AG08395 (cell line): ENCODE results near the gene NLRP6.

ENCODE experiments used
- DNase-seq: peaks from one replicate; pipeline ENCODE4 v3.0.0; 2012; ENCODE audit warnings: mixed read lengths, low spot score

Gene NLRP6

GRCh38 chr11:256952-257737, 21.1 kb upstream of the NLRP6 start:
- no peak for DNase-seq

- no peak for DNase-seq
These were observed 20.3 kb upstream of the NLRP6 start for GRCh38 chr11:257766-258493.

GRCh38 chr11:259413-259812, 18.8 kb upstream of the NLRP6 start:
- DNase-seq, result no peak

- DNase-seq, result no peak
These were observed 16.6 kb upstream of the NLRP6 start for GRCh38 chr11:261624-262023.

GRCh38 chr11:266676-267439, 11.3 kb upstream of the NLRP6 start:
- DNase-seq, result no peak

- peak; percentile 32 for DNase-seq
These were observed 10.7 kb upstream of the NLRP6 start for GRCh38 chr11:267491-267994.

GRCh38 chr11:268716-269145, 9.5 kb upstream of the NLRP6 start:
- peak; percentile 70 for DNase-seq

- no peak for DNase-seq
These were observed 8.9 kb upstream of the NLRP6 start for GRCh38 chr11:269146-269890.

- no peak for DNase-seq
These were observed 7.5 kb upstream of the NLRP6 start for GRCh38 chr11:270451-271318.

GRCh38 chr11:271319-271715, 6.9 kb upstream of the NLRP6 start:
- no peak for DNase-seq

GRCh38 chr11:272195-272930, 5.8 kb upstream of the NLRP6 start:
- no peak for DNase-seq

GRCh38 chr11:272931-273198, 5.3 kb upstream of the NLRP6 start:
- DNase-seq, result no peak

GRCh38 chr11:276219-276618, 2.0 kb upstream of the NLRP6 start:
- no peak for DNase-seq

- no peak for DNase-seq
These were observed 1.1 kb downstream of the NLRP6 start for GRCh38 chr11:279040-279965.

- DNase-seq, result peak; percentile 54
These were observed 1.9 kb downstream of the NLRP6 start for GRCh38 chr11:279966-280705.

- no peak for DNase-seq
These were observed 2.7 kb downstream of the NLRP6 start for GRCh38 chr11:280706-281485.

- DNase-seq, result no peak
These were observed 3.4 kb downstream of the NLRP6 start for GRCh38 chr11:281486-282161.
